ENCODE measurements around the gene ERVH48-1.

- TF ChIP-seq CTCF (IDR thresholded peaks at IDR 0.05) (no peak), POLR2A (IDR thresholded peaks at IDR 0.05) (no peak)
These were observed 7.1 kb downstream of the ERVH48-1 start for GRCh38 chr21:42918291-42918690.

All from testis (tissue), 2 donors.